NB4 (cell line): ENCODE measurements around the gene DGCR8.

Experiments used
- DNase-seq: peaks from one replicate; pipeline ENCODE4 v3.0.0; 2010; ENCODE audit warnings: low read depth
- H3K4me3 ChIP-seq: one replicate; pipeline ENCODE4 v1.5.1; 2011; ENCODE audit warnings: mild to moderate bottlenecking, low read depth, low read length, moderate library complexity
- CTCF ChIP-seq: IDR thresholded peaks from one replicate; pipeline ENCODE4 v1.5.1; 2012; ENCODE audit warnings: low read depth, low read length
- MAX ChIP-seq: IDR thresholded peaks from 2 replicates; pipeline ENCODE4 v1.6.1; 2011; ENCODE audit warnings: low read depth, low read length
- MYC ChIP-seq: IDR thresholded peaks from 2 replicates; pipeline ENCODE4 v1.6.1; 2011; ENCODE audit warnings: low read depth, low read length
- POLR2A ChIP-seq: IDR thresholded peaks from 2 replicates; pipeline ENCODE4 v1.6.1; 2011; ENCODE audit warnings: mild to moderate bottlenecking; ENCODE audit not compliant: insufficient read length; ENCODE audit errors: extremely low read depth

Gene DGCR8

GRCh38 chr22:20101638-20102037, 21.6 kb downstream of the DGCR8 start:
- DNase-seq = no peak
- H3K4me3 ChIP-seq = no peak overlapping the region
- no peak for TF ChIP-seq POLR2A
- TF ChIP-seq CTCF = no peak
- TF ChIP-seq MYC = no peak
- TF ChIP-seq MAX = no peak

GRCh38 chr22:20102203-20102780, 22.3 kb downstream of the DGCR8 start:
- DNase-seq = no peak
- TF ChIP-seq CTCF (no peak), MAX (no peak), MYC (no peak), POLR2A (no peak)
- H3K4me3 ChIP-seq = no peak overlapping the region

- TF ChIP-seq CTCF (no peak), POLR2A (no peak), MYC (no peak)
- H3K4me3 ChIP-seq = no peak overlapping the region
These were observed 25.6 kb downstream of the DGCR8 start for GRCh38 chr22:20105456-20106204.

GRCh38 chr22:20106205-20106848, 26.3 kb downstream of the DGCR8 start:
- H3K4me3 ChIP-seq = no peak overlapping the region
- DNase-seq = no peak
- TF ChIP-seq CTCF = no peak

More at GRCh38 chr22:20105456-20106204, 25.6 kb downstream of the DGCR8 start:
- no peak for DNase-seq

- TF ChIP-seq CTCF (no peak), POLR2A (no peak), MAX (no peak), MYC (no peak)
- DNase-seq = no peak
- H3K4me3 ChIP-seq = no peak overlapping the region
These were observed 26.8 kb downstream of the DGCR8 start for GRCh38 chr22:20106849-20107237.

- TF ChIP-seq POLR2A = no peak
- no peak for TF ChIP-seq CTCF
- no peak for TF ChIP-seq MAX
- TF ChIP-seq MYC = no peak
- no peak for DNase-seq
These were observed 27.4 kb downstream of the DGCR8 start for GRCh38 chr22:20107471-20107901.

More at GRCh38 chr22:20107471-20107901, 27.4 kb downstream of the DGCR8 start:
- no peak overlapping the region for H3K4me3 ChIP-seq
